GM13977 (cell line): ENCODE results near the gene COL26A1.

Experiments used
- DNase-seq: peaks from one replicate; pipeline ENCODE4 v3.0.0; 2012; ENCODE audit warnings: low spot score
- in situ Hi-C: fragments of 300-500 bp; cut with MboI; formaldehyde crosslinking; loops from one replicate; pipeline ENCODE4 v1.12.0; 2022; ENCODE audit warnings: low sequenced_read_pairs, low pct_unique_long_range_greater_than_20kb, mixed read lengths, inconsistent platforms; ENCODE audit not compliant: unreplicated experiment
- TF ChIP-seq, protein P1 (sequence below): IDR thresholded peaks from 2 replicates; pipeline ENCODE4 v1.5.1; 2012; ENCODE audit warnings: mild to moderate bottlenecking, control low read depth; ENCODE audit not compliant: insufficient read depth; ENCODE audit errors: extremely low read depth, missing control alignments

COL26A1 gene

GRCh38 chr7:101567230-101567629, 204.6 kb downstream of the COL26A1 start:
- in situ Hi-C loops, result no loop called here
- TF ChIP-seq, protein P1, sequence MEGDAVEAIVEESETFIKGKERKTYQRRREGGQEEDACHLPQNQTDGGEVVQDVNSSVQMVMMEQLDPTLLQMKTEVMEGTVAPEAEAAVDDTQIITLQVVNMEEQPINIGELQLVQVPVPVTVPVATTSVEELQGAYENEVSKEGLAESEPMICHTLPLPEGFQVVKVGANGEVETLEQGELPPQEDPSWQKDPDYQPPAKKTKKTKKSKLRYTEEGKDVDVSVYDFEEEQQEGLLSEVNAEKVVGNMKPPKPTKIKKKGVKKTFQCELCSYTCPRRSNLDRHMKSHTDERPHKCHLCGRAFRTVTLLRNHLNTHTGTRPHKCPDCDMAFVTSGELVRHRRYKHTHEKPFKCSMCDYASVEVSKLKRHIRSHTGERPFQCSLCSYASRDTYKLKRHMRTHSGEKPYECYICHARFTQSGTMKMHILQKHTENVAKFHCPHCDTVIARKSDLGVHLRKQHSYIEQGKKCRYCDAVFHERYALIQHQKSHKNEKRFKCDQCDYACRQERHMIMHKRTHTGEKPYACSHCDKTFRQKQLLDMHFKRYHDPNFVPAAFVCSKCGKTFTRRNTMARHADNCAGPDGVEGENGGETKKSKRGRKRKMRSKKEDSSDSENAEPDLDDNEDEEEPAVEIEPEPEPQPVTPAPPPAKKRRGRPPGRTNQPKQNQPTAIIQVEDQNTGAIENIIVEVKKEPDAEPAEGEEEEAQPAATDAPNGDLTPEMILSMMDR, result no peak
- DNase-seq, result no peak

DNA sequence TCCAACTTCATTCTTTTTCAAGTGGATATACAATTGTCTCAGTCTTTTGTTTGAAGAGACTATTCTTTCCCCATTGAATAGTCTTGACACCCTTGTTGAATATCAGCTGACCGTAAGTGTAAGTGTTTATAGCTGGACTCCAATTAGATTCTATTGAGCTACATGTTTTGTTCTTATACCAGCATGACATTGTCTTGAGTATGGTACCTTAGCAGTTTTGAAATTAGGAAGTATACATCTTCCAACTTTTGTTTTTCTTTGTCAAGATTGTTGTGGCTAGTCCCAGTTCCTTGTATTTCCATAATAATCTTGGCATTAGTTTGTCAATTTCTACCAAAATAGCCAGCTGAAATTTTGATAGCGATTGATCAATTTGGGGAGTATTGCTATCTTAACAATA, 209.5 kb downstream of the COL26A1 start:
- in situ Hi-C loops, result no loop called here
- TF ChIP-seq, protein P1, result no peak
- DNase-seq, result no peak

DNA sequence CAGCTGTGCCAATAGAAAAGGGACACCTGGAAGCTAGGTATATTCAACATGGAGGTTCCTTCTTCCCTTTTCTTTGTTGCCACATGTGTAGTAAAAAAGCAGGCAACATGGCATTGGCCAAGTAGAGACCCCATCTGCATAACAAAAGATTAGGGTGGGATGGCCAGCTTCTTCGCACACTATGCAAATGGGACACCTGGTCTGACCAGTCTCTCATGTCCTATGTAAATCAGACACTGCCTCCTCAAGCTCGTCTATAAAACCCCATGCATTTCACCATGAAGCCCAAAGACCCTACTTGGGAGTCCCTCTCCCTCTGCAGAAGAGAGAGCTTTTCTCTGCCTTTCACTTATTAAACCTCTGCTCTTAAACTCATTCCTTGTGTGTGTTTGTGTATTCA, 212.5 kb downstream of the COL26A1 start:
- in situ Hi-C loops, result no loop called here
- TF ChIP-seq, protein P1, result no peak
- no peak for DNase-seq

GRCh38 chr7:101575721-101576120, 213.0 kb downstream of the COL26A1 start:
- TF ChIP-seq, protein P1, result no peak
- in situ Hi-C loops, result no loop called here
- DNase-seq, result no peak

DNA sequence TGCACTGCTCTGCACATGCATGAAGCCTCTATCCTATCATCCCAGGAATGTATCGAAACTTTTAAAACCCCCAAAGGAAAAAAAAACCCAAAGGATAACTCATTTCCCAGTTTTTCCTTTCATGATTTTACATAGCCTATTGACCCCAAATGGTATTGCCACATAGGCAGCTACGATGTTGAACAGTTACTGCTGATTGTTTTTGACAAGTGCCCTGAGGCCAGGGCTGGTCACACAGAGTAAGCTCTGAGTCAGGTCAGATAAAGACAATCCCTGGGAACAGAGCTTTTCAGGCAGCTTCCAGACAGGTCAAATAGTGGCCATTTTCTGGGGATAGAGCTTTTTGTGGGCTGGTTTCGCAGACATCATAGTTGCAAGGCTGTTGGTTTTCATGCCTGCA, 214.3 kb downstream of the COL26A1 start:
- in situ Hi-C loops, result no loop called here
- TF ChIP-seq, protein P1, result no peak
- DNase-seq, result no peak

GRCh38 chr7:101578552-101578951, 215.9 kb downstream of the COL26A1 start:
- TF ChIP-seq, protein P1, result no peak
- in situ Hi-C loops, result no loop called here
- DNase-seq, result no peak

DNA sequence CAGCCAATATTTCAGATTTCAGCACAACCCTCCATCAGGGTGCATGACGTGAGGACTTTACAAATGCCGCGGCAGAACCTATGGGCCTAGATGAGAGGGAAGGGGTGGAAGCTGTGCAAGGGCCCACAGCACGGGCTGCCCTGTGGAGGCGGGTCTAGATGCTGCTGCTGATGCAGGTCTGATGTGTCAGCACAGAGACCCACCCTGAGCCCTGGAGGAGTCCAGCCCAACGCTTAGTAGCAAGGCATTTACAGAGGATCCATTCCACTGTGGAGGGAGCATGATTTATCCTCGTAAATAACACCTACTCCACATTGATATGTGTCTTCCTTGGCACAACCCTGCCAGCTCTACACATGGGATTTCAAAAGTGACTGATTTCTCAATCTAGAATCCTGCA, 217.9 kb downstream of the COL26A1 start:
- no peak for DNase-seq
- TF ChIP-seq, protein P1, result no peak
- in situ Hi-C loops, result no loop called here
